A673 (cell line): Measurements from ENCODE around the gene CMBL.

Experiments
- CTCF ChIP-seq: fragments of 300-800, 200-600 bp; sonication (generic); conservative IDR thresholded peaks from 2 replicates; pipeline ENCODE4 v1.5.1; 2017; ENCODE audit warnings: low read depth, mild to moderate bottlenecking, antibody characterized with exemption, low read length, moderate library complexity, mixed read lengths
- EZH2 ChIP-seq: fragments of 200-600 bp; sonication (generic); IDR thresholded peaks from 2 replicates; pipeline ENCODE4 v1.6.1; 2017; ENCODE audit warnings: borderline replicate concordance, low read depth, mild to moderate bottlenecking, mixed read lengths, antibody characterized with exemption, low read length; ENCODE audit not compliant: poor library complexity, severe bottlenecking

GRCh38 chr5:10262995-10263394, 44.7 kb downstream of the CMBL start:
- TF ChIP-seq CTCF (no peak), EZH2 (no peak)
